Thyroid gland (tissue), 4 donors: ENCODE results near the gene TRAFD1. TPM values are rescaled to one million over a fixed set of nuclear protein-coding genes. Genes with fewer than 3 reads are reported as not detected.

Source experiments
- DNase-seq, 2 donors: peaks; one replicate each; pipeline ENCODE4 v3.0.0-alpha.2; 2019
- H3K27ac ChIP-seq, 3 donors: fragments of 200-600 bp; sonication (generic); 1 replicate in 2 of 3; 2 replicates in 1 of 3; pipeline ENCODE4 v1.5.1; 2016 to 2019; ENCODE audit warnings: mild to moderate bottlenecking in 1 of 3, moderate library complexity in 1 of 3
- H3K27me3 ChIP-seq: fragments of 200-600 bp; sonication (generic); one replicate; pipeline ENCODE4 v1.5.1; 2019
- H3K36me3 ChIP-seq, 2 donors: fragments of 200-600 bp; sonication (generic); one replicate each; pipeline ENCODE4 v1.5.1; 2016 to 2019
- H3K4me1 ChIP-seq, 2 donors: fragments of 200-600 bp; sonication (generic); one replicate each; pipeline ENCODE4 v1.5.1; 2017 to 2019
- H3K4me3 ChIP-seq, 3 donors: fragments of 200-600 bp; sonication (generic); replicated peaks in 1 of 3; 1 replicate in 2 of 3; 2 replicates in 1 of 3; pipeline ENCODE4 v1.5.1; 2016; ENCODE audit warnings: mild to moderate bottlenecking in 1 of 3
- H3K9me3 ChIP-seq: fragments of 200-600 bp; sonication (generic); one replicate; pipeline ENCODE4 v1.5.1; 2017
- CTCF ChIP-seq, 6 experiments: fragments of 200-600 bp in 3 of 6; fragments of 450-650 bp in 3 of 6; sonication (generic) in 3 of 6; IDR thresholded peaks; one replicate each; pipeline ENCODE4 v1.5.1; 2016 to 2019; ENCODE audit warnings: antibody characterized with exemption in 6 of 6, mild to moderate bottlenecking in 2 of 6, inconsistent platforms in 1 of 6, moderate library complexity in 1 of 6
- POLR2A ChIP-seq, 2 donors: fragments of 450-650 bp; IDR thresholded peaks; one replicate each; pipeline ENCODE4 v1.6.1; 2017; ENCODE audit warnings: antibody characterized with exemption in 2 of 2, mild to moderate bottlenecking in 2 of 2, moderate library complexity in 1 of 2
- WGBS, 2 donors: methylation state at CpG; one replicate each; pipeline ENCODE4 v1.1.5; 2017; 5-methylcytosine and 5-hydroxymethylcytosine counted together
- intact Hi-C: fragments of 100-400 bp; cut with DNase I; formaldehyde crosslinking; loops from one replicate; pipeline ENCODE4 v1.15.1; 2023
- total RNA-seq, 4 donors: library from RNA; depleted of rRNA; stranded (reverse); fragments of >200 nt; gene quantifications; one replicate each; pipeline ENCODE4 v1.2.3, GENCODE V29; 2016

The TRAFD1 gene
- total RNA-seq, 4 donors from 2014 or later = 24.6 to 34.4 (median 27.9) TPM

GRCh38 chr12:112179341-112179740 is 54.0 kb downstream of the TRAFD1 start:
- Histone ChIP-seq H3K4me3 (no peak overlapping the region), H3K9me3 (no peaks in the 10 kb centered on the region), H3K27me3 (no peaks in the 10 kb centered on the region), H3K27ac (no peak overlapping the region), H3K36me3 (peaks cover 50 to 82% of the 10 kb centered on the region in 2 donors), H3K4me1 (no peaks in the 10 kb centered on the region)
- DNase-seq = no peak
- 97 to 98% methylated on average over 8 to 11 of the region's 11 CpGs for WGBS, 2 donors
- no peak for TF ChIP-seq POLR2A (IDR thresholded peaks at IDR 0.05)
- no peak for TF ChIP-seq CTCF (IDR thresholded peaks at IDR 0.05)
- intact Hi-C loops = no loop called here

- H3K36me3 ChIP-seq = peaks cover 51 to 82% of the 10 kb centered on the region in 2 donors
- no peaks in the 10 kb centered on the region for H3K4me1 ChIP-seq
- WGBS, 2 donors = 92 to 98% methylated on average over 2 of the region's 2 CpGs
- no peak for DNase-seq
- no peaks in the 10 kb centered on the region for H3K27me3 ChIP-seq
- intact Hi-C loops = no loop called here
- no peak overlapping the region for H3K4me3 ChIP-seq
- TF ChIP-seq POLR2A (IDR thresholded peaks at IDR 0.05) = no peak
- TF ChIP-seq CTCF (IDR thresholded peaks at IDR 0.05) = no peak
- no peak overlapping the region for H3K27ac ChIP-seq
- H3K9me3 ChIP-seq = no peaks in the 10 kb centered on the region
Measured at GRCh38 chr12:112179916-112180315, 54.6 kb downstream of the TRAFD1 start.

- no peaks in the 10 kb centered on the region for H3K4me1 ChIP-seq
- no peak for DNase-seq
- no peak overlapping the region for H3K4me3 ChIP-seq
- intact Hi-C loops = no loop called here
- H3K27ac ChIP-seq = no peak overlapping the region
- 95 to 97% methylated on average over 4 of the region's 4 CpGs for WGBS, 2 donors
- H3K27me3 ChIP-seq = no peaks in the 10 kb centered on the region
- no peaks in the 10 kb centered on the region for H3K9me3 ChIP-seq
- TF ChIP-seq CTCF (IDR thresholded peaks at IDR 0.05) = no peak
- peaks cover 51 to 81% of the 10 kb centered on the region in 2 donors for H3K36me3 ChIP-seq
Measured at GRCh38 chr12:112180422-112180821, 55.1 kb downstream of the TRAFD1 start.

GRCh38 chr12:112182499-112182898 is 57.1 kb downstream of the TRAFD1 start:
- Histone ChIP-seq H3K27me3 (no peaks in the 10 kb centered on the region), H3K4me3 (no peak overlapping the region), H3K27ac (no peak overlapping the region), H3K36me3 (peaks cover 49 to 69% of the 10 kb centered on the region in 2 donors), H3K4me1 (no peaks in the 10 kb centered on the region), H3K9me3 (no peaks in the 10 kb centered on the region)
- intact Hi-C loops = no loop called here
- no peak for DNase-seq
- WGBS, 2 donors = 88 to 91% methylated on average over 7 of the region's 7 CpGs
- TF ChIP-seq CTCF (IDR thresholded peaks at IDR 0.05) = no peak
- no peak for TF ChIP-seq POLR2A (IDR thresholded peaks at IDR 0.05)

- H3K36me3 ChIP-seq = peaks cover 40 to 63% of the 10 kb centered on the region in 2 donors
Measured at GRCh38 chr12:112183141-112184021, 58.0 kb downstream of the TRAFD1 start.

More at GRCh38 chr12:112183141-112184021, 58.0 kb downstream of the TRAFD1 start:
- H3K27me3 ChIP-seq = no peaks in the 10 kb centered on the region
- no peak for DNase-seq
- intact Hi-C loops = no loop called here
- no peak overlapping the region for H3K27ac ChIP-seq
- no peak for TF ChIP-seq POLR2A (IDR thresholded peaks at IDR 0.05)
- no peak for TF ChIP-seq CTCF (IDR thresholded peaks at IDR 0.05)
- no peaks in the 10 kb centered on the region for H3K9me3 ChIP-seq
- H3K4me3 ChIP-seq = no peak overlapping the region
- WGBS, 2 donors = 79 to 87% methylated on average over 9 of the region's 9 CpGs
- no peaks in the 10 kb centered on the region for H3K4me1 ChIP-seq
